ENCODE measurements around the gene BANF2. TPM values are rescaled to one million over a fixed set of nuclear protein-coding genes. Genes with fewer than 3 reads are reported as not detected.

The BANF2 gene
- total and polyA plus RNA-seq, 2 of the 8 experiments (the other 6 are each of a cell fraction or from before 2014, with no cell fraction given): not detected

DNA sequence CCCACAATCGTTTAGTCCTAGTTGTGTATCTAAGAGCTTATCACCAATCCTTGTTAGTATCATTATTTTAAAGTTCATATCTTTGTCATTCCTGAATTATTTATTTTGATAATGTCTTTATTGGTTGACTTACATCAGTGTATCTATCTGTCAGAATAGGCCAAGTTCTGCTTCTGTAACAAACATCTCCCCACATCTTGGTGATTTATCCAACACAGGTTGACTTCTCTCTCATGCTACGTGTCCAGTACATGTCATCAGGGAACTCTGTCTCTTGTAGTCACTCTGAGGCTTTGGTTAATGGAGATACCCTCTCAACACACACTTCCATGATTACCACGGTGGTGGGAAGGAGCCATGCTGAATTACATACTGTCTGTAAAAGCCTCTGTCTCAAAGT is 38.4 kb downstream of the BANF2 start (continued):
- TF ChIP-seq RNF2 (IDR thresholded peaks at IDR 0.05; ENCODE audit: borderline replicate concordance, low read depth, low read length, missing control alignments, poor library complexity, severe bottlenecking) (no peak), CHD2 (IDR thresholded peaks at IDR 0.05; ENCODE audit: low read length) (no peak), CEBPB (IDR thresholded peaks at IDR 0.05; ENCODE audit: low read depth, low read length) (no peak), PHF8 (conservative IDR thresholded peaks at IDR 0.05; ENCODE audit: low read depth, low read length) (no peak), CHD1 (IDR thresholded peaks at IDR 0.05; ENCODE audit: low read depth, low read length) (no peak)
- TF ChIP-seq, protein P1, sequence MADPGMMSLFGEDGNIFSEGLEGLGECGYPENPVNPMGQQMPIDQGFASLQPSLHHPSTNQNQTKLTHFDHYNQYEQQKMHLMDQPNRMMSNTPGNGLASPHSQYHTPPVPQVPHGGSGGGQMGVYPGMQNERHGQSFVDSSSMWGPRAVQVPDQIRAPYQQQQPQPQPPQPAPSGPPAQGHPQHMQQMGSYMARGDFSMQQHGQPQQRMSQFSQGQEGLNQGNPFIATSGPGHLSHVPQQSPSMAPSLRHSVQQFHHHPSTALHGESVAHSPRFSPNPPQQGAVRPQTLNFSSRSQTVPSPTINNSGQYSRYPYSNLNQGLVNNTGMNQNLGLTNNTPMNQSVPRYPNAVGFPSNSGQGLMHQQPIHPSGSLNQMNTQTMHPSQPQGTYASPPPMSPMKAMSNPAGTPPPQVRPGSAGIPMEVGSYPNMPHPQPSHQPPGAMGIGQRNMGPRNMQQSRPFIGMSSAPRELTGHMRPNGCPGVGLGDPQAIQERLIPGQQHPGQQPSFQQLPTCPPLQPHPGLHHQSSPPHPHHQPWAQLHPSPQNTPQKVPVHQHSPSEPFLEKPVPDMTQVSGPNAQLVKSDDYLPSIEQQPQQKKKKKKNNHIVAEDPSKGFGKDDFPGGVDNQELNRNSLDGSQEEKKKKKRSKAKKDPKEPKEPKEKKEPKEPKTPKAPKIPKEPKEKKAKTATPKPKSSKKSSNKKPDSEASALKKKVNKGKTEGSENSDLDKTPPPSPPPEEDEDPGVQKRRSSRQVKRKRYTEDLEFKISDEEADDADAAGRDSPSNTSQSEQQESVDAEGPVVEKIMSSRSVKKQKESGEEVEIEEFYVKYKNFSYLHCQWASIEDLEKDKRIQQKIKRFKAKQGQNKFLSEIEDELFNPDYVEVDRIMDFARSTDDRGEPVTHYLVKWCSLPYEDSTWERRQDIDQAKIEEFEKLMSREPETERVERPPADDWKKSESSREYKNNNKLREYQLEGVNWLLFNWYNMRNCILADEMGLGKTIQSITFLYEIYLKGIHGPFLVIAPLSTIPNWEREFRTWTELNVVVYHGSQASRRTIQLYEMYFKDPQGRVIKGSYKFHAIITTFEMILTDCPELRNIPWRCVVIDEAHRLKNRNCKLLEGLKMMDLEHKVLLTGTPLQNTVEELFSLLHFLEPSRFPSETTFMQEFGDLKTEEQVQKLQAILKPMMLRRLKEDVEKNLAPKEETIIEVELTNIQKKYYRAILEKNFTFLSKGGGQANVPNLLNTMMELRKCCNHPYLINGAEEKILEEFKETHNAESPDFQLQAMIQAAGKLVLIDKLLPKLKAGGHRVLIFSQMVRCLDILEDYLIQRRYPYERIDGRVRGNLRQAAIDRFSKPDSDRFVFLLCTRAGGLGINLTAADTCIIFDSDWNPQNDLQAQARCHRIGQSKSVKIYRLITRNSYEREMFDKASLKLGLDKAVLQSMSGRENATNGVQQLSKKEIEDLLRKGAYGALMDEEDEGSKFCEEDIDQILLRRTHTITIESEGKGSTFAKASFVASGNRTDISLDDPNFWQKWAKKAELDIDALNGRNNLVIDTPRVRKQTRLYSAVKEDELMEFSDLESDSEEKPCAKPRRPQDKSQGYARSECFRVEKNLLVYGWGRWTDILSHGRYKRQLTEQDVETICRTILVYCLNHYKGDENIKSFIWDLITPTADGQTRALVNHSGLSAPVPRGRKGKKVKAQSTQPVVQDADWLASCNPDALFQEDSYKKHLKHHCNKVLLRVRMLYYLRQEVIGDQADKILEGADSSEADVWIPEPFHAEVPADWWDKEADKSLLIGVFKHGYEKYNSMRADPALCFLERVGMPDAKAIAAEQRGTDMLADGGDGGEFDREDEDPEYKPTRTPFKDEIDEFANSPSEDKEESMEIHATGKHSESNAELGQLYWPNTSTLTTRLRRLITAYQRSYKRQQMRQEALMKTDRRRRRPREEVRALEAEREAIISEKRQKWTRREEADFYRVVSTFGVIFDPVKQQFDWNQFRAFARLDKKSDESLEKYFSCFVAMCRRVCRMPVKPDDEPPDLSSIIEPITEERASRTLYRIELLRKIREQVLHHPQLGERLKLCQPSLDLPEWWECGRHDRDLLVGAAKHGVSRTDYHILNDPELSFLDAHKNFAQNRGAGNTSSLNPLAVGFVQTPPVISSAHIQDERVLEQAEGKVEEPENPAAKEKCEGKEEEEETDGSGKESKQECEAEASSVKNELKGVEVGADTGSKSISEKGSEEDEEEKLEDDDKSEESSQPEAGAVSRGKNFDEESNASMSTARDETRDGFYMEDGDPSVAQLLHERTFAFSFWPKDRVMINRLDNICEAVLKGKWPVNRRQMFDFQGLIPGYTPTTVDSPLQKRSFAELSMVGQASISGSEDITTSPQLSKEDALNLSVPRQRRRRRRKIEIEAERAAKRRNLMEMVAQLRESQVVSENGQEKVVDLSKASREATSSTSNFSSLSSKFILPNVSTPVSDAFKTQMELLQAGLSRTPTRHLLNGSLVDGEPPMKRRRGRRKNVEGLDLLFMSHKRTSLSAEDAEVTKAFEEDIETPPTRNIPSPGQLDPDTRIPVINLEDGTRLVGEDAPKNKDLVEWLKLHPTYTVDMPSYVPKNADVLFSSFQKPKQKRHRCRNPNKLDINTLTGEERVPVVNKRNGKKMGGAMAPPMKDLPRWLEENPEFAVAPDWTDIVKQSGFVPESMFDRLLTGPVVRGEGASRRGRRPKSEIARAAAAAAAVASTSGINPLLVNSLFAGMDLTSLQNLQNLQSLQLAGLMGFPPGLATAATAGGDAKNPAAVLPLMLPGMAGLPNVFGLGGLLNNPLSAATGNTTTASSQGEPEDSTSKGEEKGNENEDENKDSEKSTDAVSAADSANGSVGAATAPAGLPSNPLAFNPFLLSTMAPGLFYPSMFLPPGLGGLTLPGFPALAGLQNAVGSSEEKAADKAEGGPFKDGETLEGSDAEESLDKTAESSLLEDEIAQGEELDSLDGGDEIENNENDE (IDR thresholded peaks at IDR 0.05; ENCODE audit: insufficient replicate concordance, low read length): no peak
